WI38 (cell line): ENCODE measurements around the gene TMEM161B.
A peak's percentile ranks its signal among the peaks of the same experiment; 100 is the strongest.
"Not testable (repeated sequence)": the region's sequence is repeated elsewhere in the genome, so short reads cannot be mapped to it uniquely, and the experiment has no call there.

Experiments
- H3K4me3 ChIP-seq: 2 replicates; pipeline ENCODE4 v1.5.1; 2011; ENCODE audit warnings: low read depth, mild to moderate bottlenecking, control low read depth, low read length
- CTCF ChIP-seq: IDR thresholded peaks from 2 replicates; pipeline ENCODE4 v1.5.1; 2012; ENCODE audit warnings: low read depth, mild to moderate bottlenecking, control low read depth, low read length

The TMEM161B gene

GRCh38 chr5:88283690-88284089, 15.0 kb upstream of the TMEM161B start:
- H3K4me3 ChIP-seq = no peak overlapping the region
- no peak for TF ChIP-seq CTCF

DNA sequence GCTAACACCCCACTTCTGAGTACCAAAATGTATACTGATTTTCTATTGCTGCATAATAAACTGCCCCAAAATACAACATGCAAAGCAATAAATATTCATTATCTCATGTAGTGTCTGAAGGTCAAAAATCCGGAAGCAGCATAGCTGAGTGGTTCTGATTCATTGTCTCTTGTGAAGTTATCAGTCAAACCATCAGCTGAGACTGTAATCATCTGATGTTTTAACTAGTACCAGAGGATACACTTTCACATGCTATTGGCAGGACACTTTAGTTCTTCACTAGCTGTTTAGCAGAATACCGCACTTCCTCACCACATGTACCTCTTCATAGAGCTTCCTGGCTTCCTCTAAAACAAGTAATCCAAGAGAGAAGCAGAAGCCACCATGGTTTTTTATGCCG, 12.7 kb upstream of the TMEM161B start:
- no peak for TF ChIP-seq CTCF
- no peak overlapping the region for H3K4me3 ChIP-seq

DNA sequence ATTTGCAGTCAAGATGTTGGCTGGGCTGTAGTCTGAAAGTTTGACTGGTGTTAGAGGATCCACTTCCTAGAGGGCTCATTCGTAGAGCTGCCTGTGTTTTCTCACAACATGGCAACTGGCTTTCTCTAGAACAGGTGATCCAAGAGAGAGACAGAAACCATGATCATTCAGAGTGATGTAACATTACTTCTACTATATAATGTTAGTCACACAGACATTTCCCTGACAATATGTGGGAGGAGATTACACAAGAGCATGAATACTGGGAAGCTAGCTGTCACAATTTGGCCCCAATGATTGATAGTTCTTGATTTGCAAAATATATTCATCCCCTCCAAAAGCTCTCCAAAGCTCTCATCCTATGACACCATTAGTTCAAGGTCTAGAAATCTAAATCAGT, 10.9 kb upstream of the TMEM161B start:
- no peak for TF ChIP-seq CTCF
- no peak overlapping the region for H3K4me3 ChIP-seq

- H3K4me3 ChIP-seq = no peak overlapping the region
- TF ChIP-seq CTCF = no peak
Measured at GRCh38 chr5:88276378-88276777, 7.7 kb upstream of the TMEM161B start.

DNA sequence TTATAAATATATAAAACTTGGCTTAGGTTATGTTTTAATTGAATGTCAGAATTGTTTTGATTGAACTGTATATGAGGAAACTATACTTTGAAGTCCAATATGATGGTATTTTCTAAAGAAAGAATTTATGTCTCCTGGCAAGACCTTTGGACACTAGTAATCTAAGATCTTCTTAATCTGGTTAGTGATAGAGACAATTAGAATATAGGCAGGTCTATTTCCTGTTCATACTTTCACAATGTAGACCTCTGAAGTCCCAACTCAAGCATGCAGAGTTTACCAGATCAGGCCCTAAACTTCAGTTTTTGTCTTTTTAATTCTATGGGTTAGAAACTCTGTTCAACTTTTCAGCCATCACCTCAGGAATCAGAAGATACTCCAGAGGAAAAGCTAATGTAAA, 6.9 kb upstream of the TMEM161B start:
- H3K4me3 ChIP-seq = no peak overlapping the region
- no peak for TF ChIP-seq CTCF

GRCh38 chr5:88269222-88269771, 652 bp upstream of the TMEM161B start:
- H3K4me3 ChIP-seq = peak overlapping the region; percentile 87
- TF ChIP-seq CTCF = no peak

GRCh38 chr5:88264565-88264964, 4.1 kb downstream of the TMEM161B start:
- H3K4me3 ChIP-seq = not testable (repeated sequence)

DNA sequence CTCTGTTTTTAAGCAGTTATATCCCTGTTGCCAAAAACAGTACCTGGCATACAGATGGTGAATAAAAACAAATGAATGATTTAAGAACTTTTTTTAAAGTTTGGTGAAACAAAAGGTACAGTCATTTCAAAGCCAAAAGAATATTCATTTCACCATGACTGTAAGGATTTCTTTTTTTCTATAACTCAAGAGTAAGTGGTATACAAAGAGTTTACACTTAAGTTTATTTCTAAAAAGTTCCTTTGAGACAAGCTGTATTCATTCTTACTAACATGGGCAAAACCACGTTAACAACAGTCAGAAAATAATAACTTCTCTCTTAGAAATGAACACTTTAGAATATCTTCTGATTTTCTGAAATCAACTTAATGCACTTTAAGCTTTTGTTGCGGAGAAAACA, 5.3 kb downstream of the TMEM161B start:
- no peak for TF ChIP-seq CTCF

More for the DNA sequence above, 5.3 kb downstream of the TMEM161B start:
- H3K4me3 ChIP-seq = no peak overlapping the region
